GM18519 (cell line): ENCODE measurements around the gene GDF9.

Experiments
- ATAC-seq: cut with Tn5 transposase; IDR thresholded peaks from one replicate; pipeline ENCODE4 v1.9.1; 2021; ENCODE audit warnings: mild to moderate bottlenecking, moderate library complexity; ENCODE audit not compliant: unreplicated experiment, low FRiP score

The GDF9 gene

DNA sequence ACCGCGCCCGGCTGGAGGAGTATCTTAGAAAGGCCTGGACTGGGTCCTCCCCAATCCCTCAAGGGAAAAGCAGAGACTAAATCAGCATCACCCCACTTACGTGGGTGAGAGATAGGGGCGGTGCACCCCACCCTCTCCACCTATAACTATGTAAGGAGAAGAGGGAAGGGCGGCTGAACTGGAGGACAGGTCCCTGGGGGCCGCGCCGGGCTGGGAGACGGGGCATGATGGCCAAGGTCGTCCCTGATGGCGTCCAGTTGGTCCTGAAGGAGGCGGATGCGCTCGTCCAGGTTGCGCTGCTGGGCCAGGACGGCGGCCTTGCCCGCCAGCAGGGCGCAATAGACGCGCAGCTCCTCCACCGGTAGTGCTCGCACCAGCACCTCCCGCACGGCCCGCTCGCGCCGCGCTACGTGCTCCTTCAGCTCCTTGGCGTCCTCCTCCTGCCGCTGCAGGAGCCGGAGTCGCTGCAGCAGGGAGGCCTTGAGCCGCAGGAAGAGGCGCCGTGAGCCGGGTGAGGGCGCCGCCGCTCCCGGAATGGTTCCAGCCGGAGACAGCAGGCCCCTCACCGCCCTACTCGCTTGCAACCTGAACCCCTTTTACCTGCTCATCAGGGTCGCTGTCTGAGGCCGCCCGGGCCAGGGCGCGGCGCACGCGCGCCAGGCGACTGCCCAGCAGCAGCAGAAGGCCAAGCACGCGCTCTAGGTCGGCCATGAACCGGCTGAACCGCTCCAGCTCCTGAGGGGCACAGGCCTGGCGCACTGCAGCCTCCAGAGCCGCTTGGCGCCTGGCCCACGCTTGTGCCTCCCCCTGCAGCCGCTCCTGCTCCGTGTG lies 43.4 kb downstream of the GDF9 start:
- ATAC-seq, result no peak

DNA sequence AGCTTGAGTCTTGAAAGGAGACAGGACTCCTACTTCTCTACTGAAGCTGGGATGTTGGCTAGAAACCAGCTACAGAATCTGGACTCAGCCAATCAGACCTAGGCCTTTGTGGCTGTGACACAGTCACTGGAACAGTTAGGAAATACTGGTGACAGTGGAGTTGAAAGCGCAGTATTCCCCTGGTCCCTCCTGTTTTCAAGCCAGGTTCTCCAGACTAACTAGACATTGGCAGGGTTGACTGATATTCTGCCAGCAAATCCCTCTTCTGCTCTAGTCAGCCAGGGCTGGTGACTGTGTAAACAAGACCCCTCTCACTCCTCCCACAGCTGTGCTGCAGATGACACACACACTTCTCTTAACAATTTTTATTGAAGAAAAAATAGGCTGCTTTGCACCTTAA lies 44.5 kb downstream of the GDF9 start:
- no peak for ATAC-seq

DNA sequence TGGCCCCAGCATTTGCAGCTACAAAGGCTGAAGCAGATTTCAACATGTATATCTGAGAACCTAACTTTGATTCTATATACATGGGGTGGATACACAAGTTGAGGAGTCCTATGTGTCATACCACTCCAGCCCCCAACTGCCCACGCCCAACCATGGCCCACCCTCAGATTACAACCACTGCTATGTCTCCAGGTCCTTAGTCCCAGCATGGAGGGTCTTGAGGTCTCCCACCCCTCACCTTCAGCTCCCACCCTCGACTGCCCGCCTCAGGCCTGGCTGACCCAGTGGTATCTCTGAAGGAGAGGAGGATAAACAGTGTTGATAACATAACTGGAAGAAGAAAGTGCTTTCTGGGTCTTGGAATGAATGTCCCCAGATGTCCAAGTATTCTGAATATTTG lies 44.9 kb downstream of the GDF9 start:
- no peak for ATAC-seq

DNA sequence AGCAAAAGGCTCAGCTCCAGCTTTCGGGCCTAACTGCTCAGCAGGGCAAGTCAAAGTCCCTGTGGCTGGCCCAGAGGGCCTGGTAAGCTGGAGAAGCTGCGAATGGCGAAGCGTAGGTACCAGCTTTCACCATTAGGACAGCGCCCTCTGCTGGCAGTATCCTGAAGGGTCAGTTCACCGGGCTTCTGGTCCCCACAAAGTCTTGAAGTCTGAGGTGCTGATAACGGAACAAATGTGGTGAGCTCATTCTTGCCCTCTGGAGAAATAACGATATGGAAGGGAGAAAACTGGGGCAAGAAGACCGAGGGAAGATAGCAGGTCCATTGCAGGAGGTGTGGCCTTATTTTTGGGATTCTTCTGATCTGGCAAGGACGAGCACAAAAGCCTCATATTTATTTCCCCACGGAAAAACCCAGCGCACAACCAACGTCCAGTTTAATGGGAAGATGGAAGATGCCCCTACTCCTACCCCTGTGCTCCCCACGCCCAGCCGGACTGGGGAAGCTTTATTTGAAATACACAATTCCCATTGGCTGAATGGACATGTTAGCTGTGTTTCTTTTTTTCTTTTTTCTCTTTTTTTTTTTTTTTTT lies 46.0 kb downstream of the GDF9 start:
- ATAC-seq, result no peak

DNA sequence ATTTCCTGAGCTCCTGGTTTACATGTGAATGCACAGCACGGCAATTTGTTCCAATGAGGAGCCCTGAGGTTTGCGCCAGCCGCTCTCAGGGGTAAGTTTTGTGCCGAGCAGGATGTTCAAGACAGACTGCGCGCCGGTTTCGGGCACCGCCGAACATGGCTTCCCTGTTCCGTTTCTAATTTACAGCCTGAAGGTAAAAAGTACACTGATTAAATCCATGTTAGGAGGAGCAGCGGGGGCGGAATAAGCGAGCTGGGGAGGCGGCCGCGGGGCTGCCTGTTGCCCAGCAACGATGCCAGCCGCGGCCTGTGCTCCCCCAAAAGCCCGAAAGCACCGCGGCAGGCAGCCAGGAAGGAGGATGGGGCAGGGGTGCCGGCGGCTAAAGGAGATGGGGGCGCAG lies 46.8 kb downstream of the GDF9 start:
- no peak for ATAC-seq

DNA sequence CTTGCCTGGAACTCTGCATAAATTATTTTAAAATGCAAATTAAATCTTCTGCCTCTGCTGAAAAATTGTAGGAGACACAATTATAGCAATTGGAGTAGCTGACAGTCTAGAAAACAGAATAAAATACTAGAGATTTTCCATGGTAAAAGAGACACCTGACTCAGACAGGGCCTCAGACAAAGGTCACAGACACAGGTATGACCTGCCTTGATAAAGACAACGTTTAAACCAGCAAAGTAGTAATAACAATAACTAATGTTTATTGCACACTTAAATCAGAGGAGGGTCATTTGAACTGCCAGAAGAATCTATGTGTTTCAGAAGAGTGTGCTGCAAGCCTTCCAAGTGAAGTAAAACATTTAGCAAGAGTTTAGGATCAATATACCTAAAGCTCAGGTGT lies 49.3 kb downstream of the GDF9 start:
- ATAC-seq, result no peak

DNA sequence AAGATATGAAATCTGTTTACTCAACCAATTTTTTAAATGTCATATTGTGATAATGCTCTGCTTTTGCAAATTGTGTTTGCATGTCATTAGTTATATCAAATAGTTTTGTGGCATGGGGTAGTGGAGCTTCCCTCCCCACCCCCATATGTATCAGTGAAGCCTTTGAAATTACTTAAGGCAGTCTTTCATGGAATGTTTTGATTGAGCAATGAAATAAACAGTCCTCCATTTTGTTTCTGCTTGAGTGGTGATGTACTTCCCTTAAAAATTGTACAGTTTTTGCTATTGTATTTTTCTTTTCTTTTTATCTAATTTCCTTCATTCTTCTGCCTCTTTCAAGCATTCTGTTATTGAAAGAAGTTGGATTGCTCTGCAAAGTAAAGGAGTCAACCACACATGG lies 49.7 kb downstream of the GDF9 start:
- no peak for ATAC-seq

DNA sequence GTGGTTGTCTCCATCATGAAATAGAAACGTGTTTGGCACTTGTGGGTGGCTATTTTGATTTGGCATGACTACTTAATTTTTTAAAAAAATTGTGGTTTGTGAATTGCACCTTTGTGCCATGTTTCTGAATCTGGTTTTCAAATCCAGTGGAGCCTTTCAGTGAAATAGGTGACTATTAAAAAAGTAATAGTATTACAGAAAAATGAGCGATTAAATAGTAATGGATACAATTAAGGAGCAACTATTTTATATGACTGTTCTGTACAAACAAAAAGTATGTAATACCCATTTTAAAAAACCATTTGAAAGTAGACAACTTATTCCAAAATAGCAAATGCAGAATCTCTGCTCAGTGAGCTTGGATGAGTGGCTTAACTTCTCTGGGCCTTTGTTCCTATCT lies 50.2 kb downstream of the GDF9 start:
- ATAC-seq, result no peak

DNA sequence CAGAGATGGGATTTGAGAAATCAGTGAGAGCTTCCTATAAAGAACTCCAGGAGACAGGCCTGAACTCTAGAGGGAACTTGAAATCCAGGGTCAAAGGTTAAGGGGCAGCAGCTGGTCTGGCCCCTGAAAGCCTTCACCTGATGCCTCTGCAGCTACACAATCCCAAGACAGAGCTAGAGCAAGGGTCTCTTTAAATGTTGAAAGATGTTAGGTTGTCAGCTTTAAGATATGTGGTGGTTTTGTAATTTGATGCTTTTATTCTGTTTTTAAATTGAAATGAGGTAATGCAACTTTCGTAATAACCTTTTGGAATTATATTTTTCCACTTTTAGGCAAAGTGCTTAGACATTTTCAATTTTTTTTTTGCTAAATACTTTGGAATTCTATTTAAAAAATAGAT lies 50.8 kb downstream of the GDF9 start:
- ATAC-seq, result no peak

DNA sequence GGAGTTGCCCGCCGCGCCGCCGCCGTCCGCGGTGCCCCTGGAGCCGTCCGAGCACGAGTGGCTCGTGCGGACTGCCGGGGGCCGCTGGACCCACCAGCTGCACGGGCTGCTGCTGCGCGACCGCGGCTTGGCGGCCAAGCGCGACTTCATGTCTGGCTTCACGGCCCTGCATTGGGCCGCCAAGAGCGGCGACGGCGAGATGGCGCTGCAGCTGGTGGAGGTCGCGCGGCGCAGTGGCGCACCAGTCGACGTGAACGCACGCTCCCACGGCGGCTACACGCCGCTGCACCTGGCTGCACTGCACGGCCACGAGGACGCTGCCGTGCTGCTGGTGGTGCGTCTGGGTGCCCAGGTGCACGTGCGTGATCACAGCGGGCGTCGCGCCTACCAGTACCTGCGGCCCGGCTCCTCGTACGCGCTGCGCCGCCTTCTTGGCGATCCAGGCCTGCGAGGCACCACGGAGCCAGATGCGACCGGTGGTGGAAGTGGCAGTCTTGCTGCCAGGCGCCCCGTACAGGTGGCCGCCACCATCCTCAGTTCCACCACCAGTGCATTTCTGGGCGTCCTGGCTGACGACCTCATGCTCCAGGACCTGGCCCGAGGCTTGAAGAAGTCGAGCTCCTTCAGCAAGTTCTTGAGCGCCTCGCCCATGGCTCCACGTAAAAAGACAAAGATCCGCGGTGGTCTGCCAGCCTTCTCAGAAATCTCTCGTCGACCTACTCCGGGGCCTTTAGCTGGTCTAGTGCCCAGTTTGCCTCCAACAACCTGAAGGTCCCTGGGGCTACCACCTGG lies 51.6 kb downstream of the GDF9 start:
- no peak for ATAC-seq

DNA sequence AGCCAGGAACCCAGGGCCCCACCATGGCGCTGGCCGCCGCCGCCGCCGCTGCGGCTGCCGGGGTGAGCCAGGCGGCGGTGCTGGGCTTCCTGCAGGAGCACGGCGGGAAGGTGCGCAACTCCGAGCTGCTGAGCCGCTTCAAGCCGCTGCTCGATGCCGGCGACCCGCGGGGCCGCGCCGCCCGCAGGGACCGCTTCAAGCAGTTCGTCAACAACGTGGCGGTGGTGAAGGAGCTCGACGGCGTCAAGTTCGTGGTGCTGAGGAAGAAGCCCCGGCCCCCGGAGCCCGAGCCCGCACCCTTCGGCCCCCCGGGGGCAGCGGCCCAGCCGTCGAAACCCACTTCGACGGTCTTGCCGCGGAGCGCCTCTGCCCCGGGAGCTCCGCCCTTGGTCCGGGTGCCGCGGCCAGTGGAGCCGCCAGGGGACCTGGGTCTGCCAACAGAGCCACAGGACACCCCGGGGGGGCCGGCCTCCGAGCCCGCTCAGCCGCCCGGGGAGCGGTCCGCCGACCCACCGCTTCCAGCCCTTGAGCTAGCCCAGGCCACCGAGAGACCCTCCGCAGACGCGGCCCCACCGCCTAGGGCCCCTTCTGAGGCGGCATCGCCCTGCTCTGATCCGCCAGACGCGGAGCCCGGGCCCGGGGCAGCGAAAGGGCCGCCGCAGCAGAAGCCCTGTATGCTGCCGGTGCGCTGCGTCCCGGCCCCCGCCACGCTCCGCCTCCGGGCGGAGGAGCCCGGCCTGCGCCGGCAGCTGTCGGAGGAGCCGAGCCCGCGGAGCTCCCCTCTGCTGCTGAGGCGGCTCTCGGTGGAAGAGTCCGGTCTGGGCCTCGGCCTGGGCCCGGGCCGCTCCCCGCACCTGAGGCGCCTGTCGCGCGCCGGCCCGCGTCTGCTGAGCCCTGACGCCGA lies 52.4 kb downstream of the GDF9 start:
- no peak for ATAC-seq

DNA sequence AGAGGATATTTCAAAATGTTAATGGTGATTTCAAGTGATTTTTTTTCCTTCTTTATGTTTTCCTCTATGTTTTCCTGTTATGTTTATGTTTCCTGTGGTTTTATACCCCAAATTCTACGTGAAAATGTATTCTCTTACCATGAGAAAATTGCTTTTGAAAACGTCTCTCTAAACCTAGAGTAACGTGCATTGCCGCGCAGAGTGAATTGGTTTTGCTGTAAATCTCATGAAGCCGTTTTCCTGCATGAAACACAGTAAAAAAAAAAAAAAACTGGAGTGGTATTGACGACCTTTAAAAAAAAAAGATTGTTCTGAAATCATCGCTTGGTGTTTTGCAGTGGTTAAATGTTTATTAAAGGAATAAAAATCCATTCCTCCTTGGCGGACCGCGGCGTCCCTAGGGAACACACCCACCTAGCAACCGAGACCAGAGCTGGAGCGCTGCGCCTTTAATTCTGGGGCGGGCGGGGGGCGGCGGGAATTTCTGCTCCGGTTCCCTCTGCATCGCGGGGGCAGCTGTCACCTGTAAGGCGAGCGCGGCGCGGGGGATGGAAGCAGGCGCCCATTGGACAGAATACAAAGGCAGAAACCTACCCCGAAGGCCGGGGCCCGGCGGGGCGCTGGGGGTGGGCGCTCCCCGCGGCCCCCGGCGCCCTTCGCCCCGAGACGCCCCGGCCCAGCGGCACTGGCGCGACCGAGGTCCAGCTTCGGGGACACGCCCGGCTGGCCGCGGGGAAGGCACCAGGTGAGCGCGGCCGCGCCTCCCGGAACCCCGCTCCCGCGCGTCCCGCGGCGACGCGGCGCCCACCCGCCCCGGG lies 53.3 kb downstream of the GDF9 start, which contains the start of gene SOWAHA:
Gene SOWAHA, plus strand, starts transcription at position 522 of the 818 bp plus-strand sequence. CDS start 320 bp downstream, outside the sequence.
- ATAC-seq, result no peak

DNA sequence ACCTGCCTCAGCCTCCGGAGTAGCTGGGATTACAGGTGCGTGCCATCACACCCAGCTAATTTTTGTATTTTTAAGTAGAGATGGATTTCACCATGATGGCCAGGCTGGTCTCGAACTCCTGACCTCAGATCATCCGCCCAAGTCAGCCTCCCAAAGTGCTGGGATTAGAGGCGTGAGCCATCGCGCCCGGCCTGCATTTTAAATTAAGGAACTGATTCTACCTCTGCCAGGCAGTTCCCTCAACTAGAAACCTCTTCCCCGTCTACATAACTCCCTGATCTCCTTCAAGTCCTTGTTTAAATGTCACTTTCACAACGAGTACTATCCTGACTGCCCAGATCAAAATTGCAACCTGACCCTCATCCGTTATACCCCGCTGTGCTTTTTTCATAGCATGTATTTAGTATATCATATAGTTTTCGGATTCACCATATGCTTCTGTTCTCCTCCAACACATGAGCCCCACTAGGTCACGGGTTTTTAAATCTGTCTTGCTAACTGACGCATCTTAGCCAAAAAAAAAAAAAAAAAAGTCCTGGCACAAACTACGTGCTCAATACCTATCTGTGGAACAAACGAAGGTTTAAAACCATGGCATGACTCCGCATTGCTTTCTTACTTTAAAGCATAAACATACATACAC lies 54.0 kb downstream of the GDF9 start:
- no peak for ATAC-seq
